B cell (primary cell): Measurements from ENCODE around the gene VMO1. TPM values are rescaled to one million over a fixed set of nuclear protein-coding genes. Genes with fewer than 3 reads are reported as not detected.
A peak's percentile ranks its signal among the peaks of the same experiment; 100 is the strongest.

Experiments used
- ATAC-seq: fragments of 200-7000 bp; cut with Tn5 transposase; one replicate; pipeline ENCODE4 v1.10.0; 2021; ENCODE audit warnings: low read depth, mild to moderate bottlenecking, moderate number of reproducible peaks, moderate library complexity
- CTCF ChIA-PET: fragments of 350-600 bp; sonication (Branson Sonifier 250); formaldehyde crosslinking; loops from one replicate; lab custom pipeline; 2021; ENCODE audit warnings: antibody characterized with exemption, inconsistent platforms; lab: Charles Lee
- POLR2A ChIA-PET: fragments of 350-600 bp; sonication (Branson Sonifier 250); formaldehyde crosslinking; loops from one replicate; lab custom pipeline; 2021; ENCODE audit warnings: antibody characterized with exemption; lab: Charles Lee
- DNase-seq: peaks from one replicate; pipeline ENCODE4 v3.0.0; 2013
- H2AFZ ChIP-seq: 2 replicates; pipeline ENCODE4 v1.6.1; 2012; ENCODE audit warnings: mild to moderate bottlenecking, low read depth, low read length; ENCODE audit not compliant: insufficient read depth, poor library complexity, severe bottlenecking
- H3K27ac ChIP-seq, 2 donors: 1 replicate in 1 of 2; 2 replicates in 1 of 2; pipeline ENCODE4 v1.5.1; 2012 to 2013; ENCODE audit warnings: low read length in 2 of 2, mild to moderate bottlenecking in 2 of 2, moderate library complexity in 1 of 2
- H3K27me3 ChIP-seq, 4 experiments: fragments of 200-600 bp in 1 of 4; sonication (generic) in 1 of 4; replicated peaks in 1 of 4; 1 replicate in 2 of 4; 2 replicates in 2 of 4; pipeline versions ENCODE4 v1.6.1 to v1.7.0; 2013 to 2016; ENCODE audit warnings: low read length in 3 of 4, mild to moderate bottlenecking in 2 of 4, mixed read lengths in 1 of 4, moderate library complexity in 1 of 4; ENCODE audit not compliant: insufficient read depth in 4 of 4, control insufficient read depth in 3 of 4; ENCODE audit errors: control extremely low read depth in 1 of 4
- H3K36me3 ChIP-seq, 2 experiments: replicated peaks in 1 of 2; 1 replicate in 1 of 2; 2 replicates in 1 of 2; pipeline versions ENCODE4 v1.6.1 to v1.7.1; 2013; ENCODE audit warnings: low read length in 1 of 2; ENCODE audit not compliant: insufficient read depth in 2 of 2, control insufficient read depth in 1 of 2; ENCODE audit errors: control extremely low read depth in 1 of 2, extremely low read depth in 1 of 2
- H3K4me1 ChIP-seq, 2 donors: fragments of 200-600 bp in 1 of 2; sonication (generic) in 1 of 2; 1 replicate in 1 of 2; 2 replicates in 1 of 2; pipeline versions ENCODE4 v1.5.1 to v1.6.1; 2013 to 2017; ENCODE audit warnings: low read length in 2 of 2; ENCODE audit not compliant: control insufficient read depth in 2 of 2, insufficient read depth in 2 of 2
- H3K4me2 ChIP-seq: replicated peaks from 2 replicates; pipeline ENCODE3; 2012; ENCODE audit warnings: mild to moderate bottlenecking, low read depth, low read length; ENCODE audit not compliant: poor library complexity, severe bottlenecking
- H3K4me3 ChIP-seq, 5 experiments: fragments of 200-600 bp in 1 of 5; sonication (generic) in 1 of 5; 1 replicate in 3 of 5; 2 replicates in 2 of 5; pipeline versions ENCODE4 v1.5.1 to v1.7.0; 2011 to 2016; ENCODE audit warnings: low read length in 4 of 5, mild to moderate bottlenecking in 4 of 5, low read depth in 2 of 5, control low read depth in 1 of 5, moderate library complexity in 1 of 5; ENCODE audit not compliant: insufficient read depth in 1 of 5; ENCODE audit errors: control extremely low read depth in 1 of 5, extremely low read depth in 1 of 5
- H3K79me2 ChIP-seq: fragments of 200-600 bp; sonication (generic); one replicate; pipeline ENCODE4 v1.6.0; 2016; ENCODE audit warnings: low read length; ENCODE audit not compliant: control insufficient read depth, insufficient read depth
- H3K9ac ChIP-seq: fragments of 200-600 bp; sonication (generic); 2 replicates; pipeline ENCODE4 v1.6.1; 2017; ENCODE audit warnings: mild to moderate bottlenecking, low read length, moderate library complexity
- H3K9me3 ChIP-seq, 3 donors: one replicate each; pipeline versions ENCODE4 v1.6.1 to v1.7.1; 2013; ENCODE audit warnings: low read length in 2 of 3; ENCODE audit not compliant: control insufficient read depth in 2 of 3, insufficient read depth in 1 of 3; ENCODE audit errors: control extremely low read depth in 1 of 3
- H4K20me1 ChIP-seq: 2 replicates; pipeline ENCODE4 v1.6.0; 2012; ENCODE audit warnings: mild to moderate bottlenecking, low read length; ENCODE audit not compliant: insufficient read depth, control insufficient read depth, poor library complexity, severe bottlenecking
- H3K27ac Mint-ChIP-seq: one replicate; pipeline ENCODE4 v1.8.0; 2021; ENCODE audit warnings: mixed read lengths
- H3K27me3 Mint-ChIP-seq: one replicate; pipeline ENCODE4 v1.8.0; 2021; ENCODE audit warnings: mixed read lengths
- H3K4me1 Mint-ChIP-seq: one replicate; pipeline ENCODE4 v1.8.0; 2021; ENCODE audit warnings: mixed read lengths
- H3K4me3 Mint-ChIP-seq: one replicate; pipeline ENCODE4 v1.8.0; 2021; ENCODE audit warnings: mixed read lengths
- H3K9me3 Mint-ChIP-seq: one replicate; pipeline ENCODE4 v1.8.0; 2022; ENCODE audit warnings: mixed read lengths; ENCODE audit not compliant: insufficient read depth
- CTCF ChIP-seq: fragments of 200-600 bp; IDR thresholded peaks from one replicate; pipeline ENCODE4 v1.8.0; 2022; ENCODE audit warnings: antibody characterized with exemption, mild to moderate bottlenecking
- EZH2 ChIP-seq: IDR thresholded peaks from 2 replicates; pipeline ENCODE4 v1.6.1; 2012; ENCODE audit warnings: borderline replicate concordance, low read depth, mild to moderate bottlenecking, moderate library complexity, low read length; ENCODE audit not compliant: insufficient read depth, poor library complexity, severe bottlenecking
- WGBS: methylation state at CpG from one replicate; pipeline ENCODE4 v1.1.5; 2013; ENCODE audit warnings: missing lambda C conversion rate; ENCODE audit not compliant: insufficient coverage; 5-methylcytosine and 5-hydroxymethylcytosine counted together
- intact Hi-C: fragments of 100-400 bp; cut with micrococcal nuclease; formaldehyde crosslinking; loops from one replicate; pipeline ENCODE4 v1.10.0; 2022
- polyA plus RNA-seq: library from polyadenylated mRNA; depleted of rRNA; stranded (reverse); fragments of >200 nt; gene quantifications from 2 replicates; pipeline ENCODE4 v1.2.3, GENCODE V29; 2012
- total RNA-seq, 2 donors: library from RNA; stranded (reverse); fragments of 120-200 nt in 1 of 2; gene quantifications; 1 replicate in 1 of 2; 2 replicates in 1 of 2; pipeline versions ENCODE4 v1.2.3 to v1.2.4, GENCODE V29; 2013 to 2022

Gene VMO1
- total and polyA plus RNA-seq, 2 donors (not counting 1 experiment from before 2014, with no cell fraction given) = 0.57 TPM; not detected in 1

DNA sequence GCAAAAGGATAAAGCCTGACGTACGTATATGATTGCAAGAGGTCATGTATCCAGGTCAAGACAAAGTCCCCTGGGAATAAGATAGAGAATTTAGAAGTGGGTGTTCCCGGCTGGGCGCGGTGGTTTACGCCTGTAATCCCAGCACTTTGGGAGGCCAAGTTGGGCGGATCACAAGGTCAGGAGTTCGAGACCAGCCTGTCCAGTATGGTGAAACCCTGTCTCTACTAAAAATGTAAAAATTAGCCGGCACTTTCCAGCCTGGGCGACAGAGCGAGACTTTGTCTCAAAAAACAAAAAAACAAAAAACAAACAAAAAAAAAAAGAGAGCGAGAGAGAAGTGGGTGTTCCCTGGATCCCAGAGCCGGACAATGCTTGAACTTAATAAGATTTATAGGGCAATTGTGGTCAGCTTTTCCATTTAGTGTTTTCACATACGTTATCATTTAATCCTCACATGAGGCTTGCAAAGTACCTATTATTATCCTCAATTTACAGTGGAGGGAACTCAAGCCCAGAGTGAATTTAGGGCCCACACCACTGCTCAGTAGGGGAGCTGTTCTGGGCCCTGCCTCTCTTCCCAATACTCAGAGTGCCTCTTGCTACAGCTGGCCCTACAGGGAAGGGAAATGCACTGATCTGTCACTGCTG lies 2.1 kb upstream of the VMO1 start:
- intact Hi-C loops = no loop called here
- CTCF ChIA-PET = interaction anchor here (0.7 to 3.2 kb wide), 5 partner anchors 14 to 114 kb away, joined by 3 to 36 read pairs (median 4); partner anchors contain the start of genes ARRB2, C17orf114 and CHRNE
- no peak overlapping the region for H3K4me3 ChIP-seq

More for the DNA sequence above, 2.1 kb upstream of the VMO1 start:
- DNase-seq (no peak), ATAC-seq (no peak)
- H3K4me3 Mint-ChIP-seq = peak overlapping the region; percentile 39
- TF ChIP-seq EZH2 (no peak), CTCF (no peak)
- Histone ChIP-seq H2AFZ (no peak overlapping the region), H3K4me1 (peaks cover 28 to 34% of the 10 kb centered on the region in 2 donors), H3K36me3 (no peaks in the 10 kb centered on the region), H3K27ac (no peak overlapping the region), H3K9ac (no peak overlapping the region), H3K27me3 (peaks cover 0 to 60% (median 38%) of the 10 kb centered on the region in 4 experiments), H3K4me2 (no peak overlapping the region), H3K9me3 (peaks cover 0 to 27% (median 0%) of the 10 kb centered on the region in 3 donors), H4K20me1 (no peaks in the 10 kb centered on the region), H3K79me2 (no peaks in the 10 kb centered on the region)
- peaks cover 30% of the 10 kb centered on the region for H3K4me1 Mint-ChIP-seq
- peaks cover 31% of the 10 kb centered on the region for H3K27me3 Mint-ChIP-seq
- 93% methylated on average over 6 of the region's 14 CpGs for WGBS
- H3K9me3 Mint-ChIP-seq = no peaks in the 10 kb centered on the region
- POLR2A ChIA-PET = interaction anchor here (0.8 kb wide), 1 partner anchor 20 kb away, joined by 3 read pairs; no protein-coding TSS in a partner anchor
- H3K27ac Mint-ChIP-seq = no peak overlapping the region
